Motor neuron (in vitro differentiated cells): ENCODE measurements around the gene KLHL36. TPM values are rescaled to one million over a fixed set of nuclear protein-coding genes. Genes with fewer than 3 reads are reported as not detected.
A peak's percentile ranks its signal among the peaks of the same experiment; 100 is the strongest.

Experiments used
- ATAC-seq, 8 experiments: fragments of 200-7000 bp; cut with Tn5 transposase; replicated peaks in 6 of 8; 2 replicates each; pipeline ENCODE4 v1.8.0; 2021; ENCODE audit warnings: mild to moderate bottlenecking in 8 of 8, moderate library complexity in 8 of 8
- H3K27ac ChIP-seq, 2 donors: fragments of 250-450 bp; sonication (Bioruptor Pico); 2 replicates each; pipeline ENCODE4 v1.9.0; 2021; ENCODE audit warnings: antibody characterized with exemption in 2 of 2, mild to moderate bottlenecking in 2 of 2, moderate library complexity in 1 of 2
- H3K4me1 ChIP-seq, 2 donors: fragments of 250-450 bp; sonication (Bioruptor Pico); replicated peaks in 1 of 2; 2 replicates each; pipeline ENCODE4 v1.6.1; 2021; ENCODE audit warnings: antibody characterized with exemption in 2 of 2, mild to moderate bottlenecking in 2 of 2, moderate library complexity in 1 of 2
- H3K4me3 ChIP-seq, 5 donors: fragments of 250-450 bp; sonication (Bioruptor Pico); 2 replicates each; pipeline ENCODE4 v1.9.0; 2021; ENCODE audit warnings: antibody characterized with exemption in 5 of 5, mild to moderate bottlenecking in 5 of 5, moderate library complexity in 4 of 5
- WGBS, 10 experiments: fragments of 450-650 bp; shearing (Covaris generic); methylation state at CpG; one replicate each; pipeline ENCODE4 v1.0.0; 2022; 5-methylcytosine and 5-hydroxymethylcytosine counted together
- in situ Hi-C, 9 experiments: fragments of 400-800 bp; cut with MboI; loops; one replicate each; pipeline ENCODE4 v1.15.0; 2021; ENCODE audit warnings: low sequenced_read_pairs in 9 of 9, low pct_unique_long_range_greater_than_20kb in 2 of 9; ENCODE audit not compliant: unreplicated experiment in 9 of 9
- total RNA-seq, 8 experiments: library from RNA; unstranded; fragments of 300-600 nt; gene quantifications; 2 replicates each; pipeline versions ENCODE4 v1.2.3 to v1.2.4, GENCODE V29; 2022

The KLHL36 gene
- total RNA-seq, 8 experiments from 2014 or later, result 13.2 to 41.5 (median 22.3) TPM

DNA sequence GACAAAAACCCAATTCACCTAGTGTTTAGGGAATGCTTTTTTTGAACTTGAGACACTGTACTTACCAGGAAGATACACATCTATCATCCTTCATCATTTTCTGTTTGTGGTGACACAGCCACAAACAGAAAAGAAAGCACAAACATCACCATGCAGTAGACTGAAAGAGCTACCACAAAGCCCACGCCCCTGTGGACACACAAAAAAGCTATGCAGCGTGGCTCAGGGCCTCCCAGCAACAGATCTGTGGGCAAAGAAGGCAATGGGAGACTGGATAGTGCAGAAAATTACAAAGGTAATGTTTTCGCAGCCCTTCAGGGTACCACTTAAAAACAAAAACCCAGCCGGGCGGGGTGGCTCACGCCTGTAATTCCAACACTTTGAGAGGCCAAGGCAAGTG is 40.0 kb upstream of the KLHL36 start:
- no peak for ATAC-seq
- no peak overlapping the region for H3K4me3 ChIP-seq
- 83 to 100% (median 97%) methylated on average over 1 to 3 of the region's 6 CpGs; no CpG with 5 or more reads in 6 of the 10 experiments for WGBS, 10 experiments
- H3K27ac ChIP-seq, result no peak overlapping the region
- peaks cover 26 to 28% of the 10 kb centered on the region in 2 donors for H3K4me1 ChIP-seq
- in situ Hi-C loops, result loop anchor here in 6 of 9 experiments (25.0 kb wide), 1 partner anchor 96 kb away; the partner anchor contains the start of gene MEAK7 (in 6 of the 6)

DNA sequence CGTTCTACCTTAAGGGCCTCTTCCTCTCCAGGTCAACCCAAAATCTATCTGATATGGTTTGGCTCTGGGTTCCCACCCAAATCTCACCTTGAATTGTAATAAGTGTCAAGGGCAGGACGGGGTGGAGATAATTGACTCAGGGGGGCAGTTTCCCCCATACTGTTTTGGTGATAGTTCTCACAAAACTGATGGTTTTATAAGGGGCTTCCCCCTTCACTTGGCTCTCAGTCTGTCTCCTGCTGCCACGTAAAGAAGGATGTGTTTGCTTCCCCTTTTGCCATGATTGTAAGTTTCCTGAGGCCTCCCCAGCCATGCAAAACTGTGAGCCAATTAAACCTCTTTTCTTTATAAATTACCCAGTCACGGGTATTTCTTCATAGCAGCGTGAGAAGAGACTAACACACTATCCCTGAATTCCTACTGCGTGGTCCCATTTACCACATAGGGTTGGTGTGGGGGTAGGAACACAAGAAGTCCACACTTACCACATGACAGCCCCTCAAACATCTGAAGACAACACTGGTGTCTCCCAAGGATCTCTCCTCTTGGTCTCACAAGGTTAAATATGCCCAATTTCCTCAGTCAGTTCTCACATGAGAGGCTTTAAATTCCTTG is 38.6 kb upstream of the KLHL36 start:
- Histone ChIP-seq H3K27ac (no peak overlapping the region), H3K4me1 (peaks cover 27 to 29% of the 10 kb centered on the region in 2 donors), H3K4me3 (no peak overlapping the region)
- in situ Hi-C loops, result loop anchor here in 7 of 9 experiments (10.0 to 25.0 kb wide), 2 partner anchors 95 to 97 kb away; partner anchors contain the start of gene MEAK7 (in 6 of the 7)
- ATAC-seq, result no peak
- 60 to 100% (median 80%) methylated on average over 2 to 4 of the region's 6 CpGs; no CpG with 5 or more reads in 3 of the 10 experiments for WGBS, 10 experiments

DNA sequence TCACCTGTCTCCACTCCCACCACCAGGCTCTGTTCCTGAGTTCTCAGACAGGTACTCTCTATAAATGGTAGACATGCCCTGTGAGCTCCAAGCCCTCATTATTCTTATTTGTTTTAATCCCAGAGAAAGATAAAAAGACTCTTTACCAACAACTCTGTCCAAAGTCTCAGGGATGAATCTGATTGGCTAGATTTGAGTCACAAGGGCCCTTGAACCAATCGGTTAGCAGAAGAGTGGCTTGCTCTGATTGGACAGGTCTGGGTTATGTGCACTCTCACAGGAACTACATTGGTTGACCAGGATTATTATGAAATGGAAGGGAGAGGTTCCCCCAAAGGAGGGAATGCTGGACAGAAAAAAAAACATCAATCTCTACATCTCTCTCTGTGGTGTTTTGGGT is 37.9 kb upstream of the KLHL36 start:
- no peak overlapping the region for H3K27ac ChIP-seq
- in situ Hi-C loops, result loop anchor here in 7 of 9 experiments (10.0 to 25.0 kb wide), 2 partner anchors 96 to 98 kb away; partner anchors contain the start of gene MEAK7 (in 6 of the 7)
- ATAC-seq, result no peak
- H3K4me1 ChIP-seq, result peaks cover 27 to 28% of the 10 kb centered on the region in 2 donors
- 100% methylated on average over 1 of the region's 1 CpG; no CpG with 5 or more reads in 6 of the 10 experiments for WGBS, 10 experiments
- no peak overlapping the region for H3K4me3 ChIP-seq

DNA sequence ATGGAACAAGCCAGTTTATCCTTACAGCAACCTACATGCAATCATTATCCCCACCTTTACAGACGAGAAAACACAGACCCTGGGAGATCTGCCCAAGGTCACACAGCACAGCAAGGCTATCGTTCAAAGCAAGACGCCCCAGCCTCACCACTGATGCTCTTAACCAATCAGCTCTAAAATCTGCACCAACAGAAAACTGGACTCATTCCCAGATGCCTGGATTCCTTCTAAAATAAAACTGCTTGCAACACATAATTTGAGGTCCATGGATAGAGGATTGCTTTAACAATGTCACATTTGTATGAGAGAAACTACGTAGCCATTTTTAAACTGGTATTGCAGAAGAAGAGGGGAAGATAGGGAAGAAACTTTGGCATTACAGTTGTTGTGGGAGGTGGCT is 37.3 kb upstream of the KLHL36 start:
- WGBS, 10 experiments, result 51 to 100% (median 100%) methylated on average over 1 to 3 of the region's 4 CpGs; no CpG with 5 or more reads in 3 of the 10 experiments
- Histone ChIP-seq H3K27ac (no peak overlapping the region), H3K4me1 (peaks cover 33 to 35% of the 10 kb centered on the region in 2 donors), H3K4me3 (no peak overlapping the region)
- in situ Hi-C loops, result loop anchor here in 7 of 9 experiments (10.0 to 25.0 kb wide), 2 partner anchors 96 to 99 kb away; partner anchors contain the start of gene MEAK7 (in 6 of the 7)
- no peak for ATAC-seq

DNA sequence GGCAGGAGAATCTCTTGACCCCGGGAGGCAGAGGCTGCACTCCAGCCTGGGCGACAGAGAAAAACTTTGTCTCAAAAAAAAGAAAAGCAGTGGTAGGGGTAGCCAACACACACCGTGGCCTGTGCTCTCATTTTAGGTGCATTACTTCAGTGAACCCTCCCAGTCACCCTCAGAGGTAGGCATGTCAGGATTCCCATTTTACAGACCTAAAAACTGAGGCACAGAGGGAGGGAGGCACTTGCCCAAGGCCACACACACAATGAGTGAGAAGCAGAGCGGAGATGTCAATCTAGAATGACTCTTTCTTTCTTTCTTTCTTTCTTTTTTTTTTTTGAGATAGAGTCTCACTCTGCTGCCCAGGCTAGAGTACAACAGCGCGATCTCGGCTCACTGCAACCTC is 35.6 kb upstream of the KLHL36 start:
- Histone ChIP-seq H3K4me1 (peaks cover 33 to 36% of the 10 kb centered on the region in 2 donors), H3K4me3 (no peak overlapping the region), H3K27ac (no peak overlapping the region)
- WGBS, 10 experiments, result 84 to 100% (median 100%) methylated on average over 1 to 6 of the region's 7 CpGs; no CpG with 5 or more reads in 3 of the 10 experiments
- in situ Hi-C loops, result loop anchor here in 7 of 9 experiments (10.0 to 25.0 kb wide), 2 partner anchors 98 to 100 kb away; partner anchors contain the start of gene MEAK7 (in 6 of the 7)
- no peak for ATAC-seq

DNA sequence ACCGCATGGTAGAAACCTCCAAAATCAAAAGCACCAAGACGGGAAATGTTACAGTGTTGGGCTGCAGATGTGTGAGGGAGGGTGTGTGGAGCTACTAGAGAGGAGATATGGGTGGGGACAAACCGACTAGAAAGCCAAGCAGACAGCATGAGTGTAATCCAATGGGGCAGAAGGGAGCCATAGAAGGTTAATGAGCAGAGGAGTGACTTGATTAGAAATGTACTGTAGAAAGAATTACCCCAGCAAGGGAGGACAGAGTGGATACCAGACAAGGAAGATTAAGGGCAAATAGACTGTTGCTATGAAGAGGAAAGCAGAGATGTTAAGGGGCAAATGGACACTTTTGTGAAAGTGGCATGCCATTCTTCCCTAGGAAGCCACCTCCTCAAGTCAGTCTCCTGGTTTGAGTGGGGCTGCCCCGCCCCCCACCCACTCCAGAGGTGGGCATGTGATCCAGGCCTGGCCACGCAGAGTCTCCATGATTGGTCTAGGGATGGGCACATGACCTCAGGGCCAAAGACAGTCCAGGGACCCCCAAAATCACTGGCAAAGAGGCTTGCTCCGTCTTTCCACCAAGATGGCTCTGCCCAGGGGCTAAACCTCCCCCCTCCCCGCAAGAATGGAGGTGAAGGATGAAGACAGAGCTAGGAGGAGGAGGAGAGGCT is 34.8 kb upstream of the KLHL36 start:
- peak overlapping the region; percentile 28 to 58 for H3K27ac ChIP-seq
- peaks cover 35 to 38% of the 10 kb centered on the region in 2 donors for H3K4me1 ChIP-seq
- in situ Hi-C loops, result loop anchor here in 7 of 9 experiments (10.0 to 25.0 kb wide), 2 partner anchors 99 to 101 kb away; partner anchors contain the start of gene MEAK7 (in 6 of the 7)
- ATAC-seq, result no peak
- WGBS, 10 experiments, result 20 to 100% (median 90%) methylated on average over 1 to 4 of the region's 7 CpGs
- peak overlapping the region in 1 of 5 donors; percentile 2 for H3K4me3 ChIP-seq

DNA sequence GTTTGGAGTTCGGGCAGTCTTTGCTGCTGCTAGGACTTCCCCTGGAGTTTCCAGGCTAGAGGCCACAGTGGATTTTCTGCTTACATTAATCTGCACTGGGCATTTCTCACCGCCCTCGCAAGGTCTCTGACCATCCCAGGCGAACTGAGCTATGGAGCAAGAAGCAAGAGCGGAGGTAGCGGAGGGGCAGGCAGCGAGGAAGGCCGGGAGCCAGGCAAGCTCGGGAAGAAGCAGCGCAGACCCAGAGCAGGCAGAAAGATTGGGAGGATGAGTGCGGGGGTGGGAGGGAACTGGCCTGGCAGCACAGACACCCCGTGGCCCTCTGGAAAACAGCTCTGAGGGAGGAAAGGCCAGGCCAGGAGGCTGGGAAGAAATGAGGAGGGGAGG is 34.2 kb upstream of the KLHL36 start:
- Histone ChIP-seq H3K4me1 (peaks cover 40 to 43% of the 10 kb centered on the region in 2 donors), H3K27ac (peak overlapping the region; percentile 28 to 58), H3K4me3 (peak overlapping the region in 1 of 5 donors; percentile 2)
- no peak for ATAC-seq
- WGBS, 10 experiments, result 20 to 100% (median 68%) methylated on average over 1 to 3 of the region's 12 CpGs; no CpG with 5 or more reads in 6 of the 10 experiments
- in situ Hi-C loops, result loop anchor here in 7 of 9 experiments (10.0 to 25.0 kb wide), 2 partner anchors 99 to 102 kb away; partner anchors contain the start of gene MEAK7 (in 6 of the 7)

DNA sequence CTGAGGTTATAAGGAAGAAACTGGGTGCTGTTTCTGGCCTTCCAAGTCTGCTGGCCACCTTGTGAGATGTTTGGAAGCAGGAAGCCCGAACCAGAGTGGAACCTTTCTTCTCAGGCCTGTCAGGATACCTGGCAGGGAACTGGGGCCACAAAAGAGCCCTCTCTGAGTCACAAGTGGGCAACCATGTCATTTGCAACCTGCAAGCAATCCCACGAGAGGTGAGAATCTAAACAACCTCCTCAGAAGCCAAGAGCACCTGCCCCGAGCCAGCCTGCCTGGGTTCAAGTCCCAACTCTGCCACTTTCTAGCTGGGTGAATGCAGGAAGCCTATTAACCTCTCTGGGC is 33.7 kb upstream of the KLHL36 start:
- H3K4me1 ChIP-seq, result peaks cover 37 to 43% of the 10 kb centered on the region in 2 donors
- peak overlapping the region in 1 of 5 donors; percentile 97 for H3K4me3 ChIP-seq
- H3K27ac ChIP-seq, result peak overlapping the region in 1 of 2 donors; percentile 58
- WGBS, 10 experiments, result 86 to 94% (median 90%) methylated on average over 2 to 3 of the region's 3 CpGs; no CpG with 5 or more reads in 6 of the 10 experiments
- in situ Hi-C loops, result loop anchor here in 7 of 9 experiments (10.0 to 25.0 kb wide), 2 partner anchors 100 to 102 kb away; partner anchors contain the start of gene MEAK7 (in 6 of the 7)
- no peak for ATAC-seq

DNA sequence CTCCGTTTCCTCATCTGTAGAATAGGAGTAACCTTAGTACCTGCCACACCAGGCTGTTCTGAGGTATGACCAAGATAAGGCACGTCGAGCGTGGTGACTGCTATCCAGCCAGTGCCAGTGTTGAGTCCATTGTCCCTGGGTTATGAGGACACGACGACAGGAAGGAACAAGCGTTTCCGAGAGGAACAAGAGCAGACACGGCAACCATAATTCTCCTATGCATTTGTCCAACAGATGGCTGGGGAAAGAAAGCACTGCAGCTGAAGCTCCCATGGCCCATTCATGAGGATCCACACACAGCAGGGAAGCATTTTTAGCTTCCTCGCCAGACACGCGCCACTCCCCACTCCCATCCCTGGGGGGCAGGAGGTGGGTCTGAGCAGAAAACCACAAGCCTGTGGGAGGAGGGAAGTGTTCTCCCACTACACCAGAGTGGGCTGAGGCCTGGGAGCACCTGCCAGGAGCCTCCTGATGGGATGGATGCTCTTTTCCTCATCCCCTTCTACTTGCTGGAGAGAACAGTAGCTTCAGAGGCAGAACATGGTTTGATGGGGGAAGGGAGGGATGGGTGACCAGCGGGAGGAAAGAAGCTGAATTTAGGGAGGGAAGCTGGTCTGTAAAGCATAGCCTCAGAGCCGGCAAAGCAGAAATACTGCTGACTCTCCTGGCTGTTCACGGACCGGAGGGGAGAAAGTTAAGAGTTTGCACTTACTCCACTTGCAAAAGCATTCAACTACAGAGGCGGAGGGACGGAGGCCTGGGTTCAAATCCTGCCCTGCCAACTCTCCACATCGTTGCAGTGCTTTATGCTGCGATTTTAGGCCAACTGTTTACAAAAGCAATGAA is 33.1 kb upstream of the KLHL36 start:
- in situ Hi-C loops, result loop anchor here in 7 of 9 experiments (10.0 to 25.0 kb wide), 2 partner anchors 100 to 103 kb away; partner anchors contain the start of gene MEAK7 (in 6 of the 7)
- WGBS, 10 experiments, result 0 to 100% (median 42%) methylated on average over 1 to 15 of the region's 20 CpGs; no CpG with 5 or more reads in 3 of the 10 experiments
- peaks cover 37 to 43% of the 10 kb centered on the region in 2 donors for H3K4me1 ChIP-seq
- peak overlapping the region; percentile 68 to 97 (median 76) for H3K4me3 ChIP-seq
- peak overlapping the region; percentile 25 to 58 for H3K27ac ChIP-seq
- ATAC-seq, result no peak

DNA sequence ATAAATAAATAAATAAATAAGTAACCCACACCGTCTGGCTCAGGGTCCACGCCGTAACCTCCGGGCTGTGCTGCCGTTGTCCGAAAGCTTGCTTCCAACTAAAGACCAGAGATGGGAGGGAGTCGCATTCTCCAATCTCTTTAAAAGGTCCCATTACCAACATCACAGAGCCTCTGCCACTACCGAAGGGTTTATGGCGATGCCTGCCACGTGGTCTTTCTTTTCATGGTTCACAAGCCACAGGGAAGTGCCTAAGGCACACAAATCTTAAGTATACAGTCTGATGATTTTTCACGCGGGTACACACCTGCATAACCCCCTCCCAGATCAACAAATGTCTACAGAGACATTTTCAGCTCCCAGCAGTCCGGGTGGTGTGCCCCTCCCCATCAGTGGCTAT is 31.8 kb upstream of the KLHL36 start:
- peaks cover 32 to 41% of the 10 kb centered on the region in 2 donors for H3K4me1 ChIP-seq
- H3K27ac ChIP-seq, result no peak overlapping the region
- 0 to 38% (median 0%) methylated on average over 1 to 9 of the region's 13 CpGs; no CpG with 5 or more reads in 3 of the 10 experiments for WGBS, 10 experiments
- H3K4me3 ChIP-seq, result peak overlapping the region; percentile 68 to 97 (median 76)
- in situ Hi-C loops, result loop anchor here in 7 of 9 experiments (10.0 to 25.0 kb wide), 2 partner anchors 102 to 104 kb away; partner anchors contain the start of gene MEAK7 (in 6 of the 7)
- no peak for ATAC-seq

DNA sequence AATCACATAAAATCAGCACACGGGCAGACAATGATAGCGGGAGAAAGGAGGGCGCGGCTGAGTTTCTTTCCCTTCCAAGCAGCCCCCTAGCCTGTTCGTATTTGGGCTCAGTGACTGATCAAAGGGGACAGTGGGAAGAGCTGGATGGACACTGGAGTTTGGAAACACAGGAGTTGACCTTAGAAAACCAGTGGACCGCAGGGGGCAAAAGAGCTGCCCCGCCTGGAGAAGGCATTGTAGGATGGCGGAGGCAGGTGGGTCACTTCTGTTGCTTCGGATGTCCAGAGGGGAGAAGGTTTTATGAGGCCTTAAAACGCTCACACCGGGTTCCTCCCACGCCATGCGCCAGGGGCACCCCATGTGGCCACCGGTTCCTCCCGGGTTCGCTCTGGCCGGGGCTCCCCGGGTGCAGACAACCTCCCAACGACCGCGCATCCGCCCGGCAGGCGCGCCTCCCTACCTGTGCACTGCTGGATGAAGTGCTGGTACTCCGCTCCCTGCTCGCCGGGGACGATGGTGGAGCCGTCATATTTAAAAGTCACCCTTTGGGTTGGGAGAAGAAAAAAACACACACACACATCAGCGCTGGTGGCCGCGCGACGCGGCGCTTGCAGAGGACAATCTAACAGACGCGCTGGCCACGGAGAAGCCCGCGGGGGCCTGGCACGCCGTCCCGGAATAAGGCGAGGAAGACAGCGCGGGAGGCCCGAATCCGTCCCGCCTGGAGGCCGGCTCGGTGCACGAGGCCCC is 31.1 kb upstream of the KLHL36 start:
- ATAC-seq, result peak; percentile 3 to 19 (median 6)
- in situ Hi-C loops, result loop anchor here in 7 of 9 experiments (10.0 to 25.0 kb wide), 2 partner anchors 102 to 105 kb away; partner anchors contain the start of gene MEAK7 (in 6 of the 7)
- H3K4me3 ChIP-seq, result peak overlapping the region; percentile 68 to 97 (median 76)
- peak overlapping the region; percentile 65 to 72 for H3K27ac ChIP-seq
- WGBS, 10 experiments, result 0 to 21% (median 0%) methylated on average over 1 to 20 of the region's 54 CpGs
- H3K4me1 ChIP-seq, result peaks cover 32 to 39% of the 10 kb centered on the region in 2 donors
